A204.1 (cell line): ENCODE data around the gene LOXL3.

Source experiments
- FAIRE-seq: peaks from 2 replicates; lab custom pipeline; 2012; peaks lifted over from hg19 to GRCh38; lab: Jason Lieb, UNC

The LOXL3 gene

GRCh38 chr2:74553892-74554819 is at the start of gene LOXL3, which contains the start of gene DOK1:
LOXL3 (minus strand) TSS chr2:74553942; CDS start chr2:74552634, 1,308 bp downstream.
DOK1 (plus strand) TSS chr2:74554720; CDS start chr2:74554755, 35 bp downstream.
- FAIRE-seq = no peak

GRCh38 chr2:74602586-74603281 is 49.0 kb upstream of the LOXL3 start:
- no peak for FAIRE-seq

GRCh38 chr2:74599676-74600075 is 45.9 kb upstream of the LOXL3 start:
- no peak for FAIRE-seq

GRCh38 chr2:74597410-74597809 is 43.7 kb upstream of the LOXL3 start:
- no peak for FAIRE-seq

GRCh38 chr2:74596584-74596983 is 42.8 kb upstream of the LOXL3 start:
- no peak for FAIRE-seq

GRCh38 chr2:74593826-74594772 is 40.4 kb upstream of the LOXL3 start:
- no peak for FAIRE-seq

GRCh38 chr2:74588664-74589063 is 34.9 kb upstream of the LOXL3 start:
- FAIRE-seq = no peak

- peak; percentile 95 for FAIRE-seq
These were observed 34.0 kb upstream of the LOXL3 start for GRCh38 chr2:74587664-74588277.

GRCh38 chr2:74585406-74586185 is 31.9 kb upstream of the LOXL3 start:
- peak; percentile 82 for FAIRE-seq

- FAIRE-seq = peak; percentile 61
These were observed 30.4 kb upstream of the LOXL3 start for GRCh38 chr2:74584088-74584645.

- peak; percentile 99 for FAIRE-seq
These were observed 29.8 kb upstream of the LOXL3 start for GRCh38 chr2:74583504-74583903.

- FAIRE-seq = no peak
These were observed 28.4 kb upstream of the LOXL3 start for GRCh38 chr2:74582184-74582583.

- no peak for FAIRE-seq
These were observed 27.7 kb upstream of the LOXL3 start for GRCh38 chr2:74581463-74581862.

GRCh38 chr2:74578408-74578807 is 24.7 kb upstream of the LOXL3 start:
- FAIRE-seq = no peak

- no peak for FAIRE-seq
These were observed 23.7 kb upstream of the LOXL3 start for GRCh38 chr2:74577448-74577847.

- FAIRE-seq = peak; percentile 77
These were observed 23.1 kb upstream of the LOXL3 start for GRCh38 chr2:74576863-74577229.

GRCh38 chr2:74576211-74576862 is 22.6 kb upstream of the LOXL3 start:
- no peak for FAIRE-seq

- FAIRE-seq = no peak
These were observed 21.6 kb upstream of the LOXL3 start for GRCh38 chr2:74575320-74575719.

GRCh38 chr2:74573747-74574562 is 20.2 kb upstream of the LOXL3 start:
- FAIRE-seq = peak; percentile 100
